Activated T-helper 9 cell treated with anti-CD3 and anti-CD28 coated beads, Interleukin-2, amount 50 U/mL, for 16 hours (primary cell): ENCODE measurements around the gene HOXB1.
"Not testable (repeated sequence)": the region's sequence is repeated elsewhere in the genome, so short reads cannot be mapped to it uniquely, and the experiment has no call there.

Experiments
- DNase-seq: peaks from one replicate; pipeline ENCODE4 v3.0.0-alpha.2; 2020; ENCODE audit warnings: low read depth

The HOXB1 gene

DNA sequence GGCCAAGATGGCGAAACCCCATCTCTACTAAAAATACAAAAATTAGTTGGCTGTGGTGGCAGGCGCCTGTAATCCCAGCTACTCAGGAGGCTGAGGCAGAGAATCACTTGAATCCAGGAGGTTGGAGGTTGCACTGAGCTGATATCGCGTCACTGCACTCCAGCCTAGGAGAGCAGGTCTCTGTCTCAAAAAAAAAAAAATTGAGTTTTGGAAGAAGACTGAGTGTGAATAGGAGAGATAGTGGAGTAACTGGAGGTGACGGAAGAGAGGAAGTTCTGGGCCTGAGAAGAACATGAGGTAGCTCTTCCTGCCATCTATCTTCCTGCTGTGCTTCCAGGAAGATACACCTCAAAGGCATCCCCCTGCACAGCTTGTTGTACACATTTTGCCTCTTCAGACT, 11.4 kb downstream of the HOXB1 start:
- no peak for DNase-seq

DNA sequence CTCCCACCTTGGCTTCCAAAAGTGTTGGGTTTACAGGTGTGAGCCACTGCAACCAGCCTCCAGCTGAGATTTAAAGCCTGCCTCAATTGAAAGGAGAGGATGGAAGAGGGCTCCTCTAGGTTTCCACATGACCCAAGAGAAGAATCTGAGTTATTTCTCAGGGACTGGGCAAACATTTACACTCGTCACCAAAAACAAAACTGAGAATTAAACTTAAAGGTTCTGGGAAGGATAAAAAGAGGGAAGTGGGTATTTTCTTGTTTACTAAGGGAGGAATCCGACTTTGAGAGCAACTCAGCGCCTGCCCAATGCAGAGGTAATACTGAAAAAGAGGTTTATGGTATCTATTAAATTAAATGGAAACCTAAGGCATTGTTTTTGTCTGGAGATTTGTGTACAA, 13.3 kb downstream of the HOXB1 start:
- DNase-seq = no peak

- no peak for DNase-seq
These were observed 14.6 kb downstream of the HOXB1 start for GRCh38 chr17:48515925-48516900.

GRCh38 chr17:48514477-48514876, 16.3 kb downstream of the HOXB1 start:
- DNase-seq = no peak

- no peak for DNase-seq
These were observed 16.9 kb downstream of the HOXB1 start for GRCh38 chr17:48513666-48514455.

- no peak for DNase-seq
These were observed 17.7 kb downstream of the HOXB1 start for GRCh38 chr17:48513097-48513496.

GRCh38 chr17:48510761-48511604, 19.8 kb downstream of the HOXB1 start:
- DNase-seq = no peak

DNA sequence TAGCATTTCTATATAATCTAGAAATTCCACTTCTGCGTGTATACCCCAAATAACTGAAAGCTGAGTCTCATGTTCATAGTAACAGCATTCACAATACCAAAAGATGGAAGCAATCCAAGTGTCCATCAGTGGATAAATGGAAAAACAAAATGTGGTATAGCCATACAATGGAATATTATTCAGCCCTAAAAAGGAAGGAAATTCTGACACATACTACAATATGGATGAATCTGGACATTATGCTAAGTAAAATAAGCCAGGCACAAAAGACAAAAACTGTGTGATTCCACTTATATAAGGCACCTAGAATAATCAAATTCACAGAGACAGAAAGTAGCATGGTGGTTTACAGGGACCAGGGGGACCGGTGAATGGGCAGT, 20.4 kb downstream of the HOXB1 start:
- DNase-seq = no peak

- not testable (repeated sequence) for DNase-seq
These were observed 21.1 kb downstream of the HOXB1 start for GRCh38 chr17:48509708-48510107.

DNA sequence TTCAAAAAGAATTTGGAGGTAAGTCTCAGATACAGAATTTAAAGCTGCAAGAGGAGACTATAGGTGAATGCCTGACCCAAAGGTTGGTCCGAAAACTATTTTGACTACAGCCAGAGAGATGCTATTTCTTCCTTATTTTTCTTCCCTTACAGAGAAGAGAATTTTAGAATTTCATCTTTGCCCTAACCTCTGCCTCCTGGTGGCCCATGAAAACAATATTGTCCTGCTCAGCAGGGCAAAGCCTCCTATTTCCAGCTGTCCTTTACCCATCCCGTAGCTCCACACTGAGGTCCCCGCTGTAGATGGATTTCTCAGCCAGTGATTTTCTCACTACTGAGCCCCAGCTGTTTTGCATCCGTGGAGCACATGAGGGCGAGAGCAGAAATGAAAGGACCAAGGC, 24.6 kb downstream of the HOXB1 start:
- no peak for DNase-seq

DNA sequence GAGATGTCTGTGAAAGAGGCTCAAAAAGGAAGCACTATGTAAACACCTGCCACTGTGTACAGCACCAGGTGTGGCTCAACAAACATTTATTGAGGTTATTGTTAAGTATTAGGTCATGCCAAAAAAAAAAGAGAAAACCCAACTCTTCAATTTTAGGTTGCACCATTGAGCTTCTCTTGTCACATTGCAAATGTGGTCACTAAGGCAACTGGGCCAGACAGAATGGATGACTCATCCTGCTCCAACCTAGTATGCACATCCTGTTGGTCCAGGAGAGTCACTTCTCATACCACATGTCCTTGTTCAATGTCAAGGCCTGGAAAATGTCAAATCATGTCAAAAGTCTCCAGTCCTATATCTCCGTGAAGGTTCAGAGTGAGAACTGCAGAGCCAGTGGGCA, 25.0 kb downstream of the HOXB1 start:
- no peak for DNase-seq

DNA sequence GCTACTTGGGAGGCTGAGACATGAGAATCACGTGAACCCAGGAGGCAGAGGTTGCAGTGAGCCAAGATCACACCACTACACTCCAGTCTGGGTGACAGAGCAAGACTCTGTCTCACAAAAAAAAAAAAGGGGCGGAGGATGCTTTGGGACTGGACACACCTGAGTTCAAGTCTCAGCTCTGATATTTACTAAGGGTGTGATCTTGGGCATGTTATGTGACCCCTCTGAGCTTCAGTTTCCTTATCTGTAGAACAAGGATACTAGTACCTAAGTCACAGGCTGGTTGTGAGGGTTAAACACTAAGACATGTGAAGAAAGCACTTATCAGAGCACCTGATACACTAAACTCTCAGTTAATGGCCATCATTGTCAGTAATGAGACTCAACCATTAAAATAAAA, 25.9 kb downstream of the HOXB1 start:
- no peak for DNase-seq

DNA sequence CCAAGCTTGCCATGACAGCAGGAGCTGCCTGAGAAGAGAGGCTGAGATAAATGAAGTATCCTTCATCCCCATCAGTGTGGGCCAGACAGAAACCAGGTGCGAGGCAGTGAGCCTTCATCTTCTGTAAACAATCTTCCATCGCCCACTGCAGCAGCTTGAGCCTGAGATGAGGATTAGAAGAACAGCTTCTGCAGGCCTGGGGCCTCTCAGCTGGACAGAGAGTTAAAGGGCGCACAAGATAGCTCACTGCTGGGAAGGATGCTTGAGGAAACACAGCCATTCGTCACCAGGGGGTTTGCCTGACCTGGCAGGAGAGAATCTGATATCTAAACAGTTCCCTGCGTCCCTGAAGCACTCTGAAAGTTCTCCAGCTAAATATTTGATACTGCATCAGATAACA, 27.1 kb downstream of the HOXB1 start:
- DNase-seq = no peak

DNA sequence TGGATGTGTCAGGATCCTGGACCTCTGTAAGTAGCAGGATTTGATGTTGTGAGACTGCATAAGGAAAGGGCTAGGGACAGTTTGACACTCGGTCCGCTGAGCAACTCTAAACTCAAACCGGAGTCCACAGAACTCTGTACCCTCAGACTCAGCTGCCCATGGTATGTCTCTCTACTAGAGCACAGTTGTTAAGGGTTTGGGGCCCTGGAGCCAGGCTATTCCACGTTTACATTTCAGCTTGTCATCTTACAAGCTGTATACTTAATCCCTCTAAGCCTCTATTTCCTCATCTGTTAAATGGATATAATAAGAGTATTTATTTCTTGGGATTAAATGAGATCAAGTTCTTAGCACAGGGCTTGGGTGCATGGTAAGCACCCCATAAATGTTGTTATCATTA, 27.9 kb downstream of the HOXB1 start:
- no peak for DNase-seq

DNA sequence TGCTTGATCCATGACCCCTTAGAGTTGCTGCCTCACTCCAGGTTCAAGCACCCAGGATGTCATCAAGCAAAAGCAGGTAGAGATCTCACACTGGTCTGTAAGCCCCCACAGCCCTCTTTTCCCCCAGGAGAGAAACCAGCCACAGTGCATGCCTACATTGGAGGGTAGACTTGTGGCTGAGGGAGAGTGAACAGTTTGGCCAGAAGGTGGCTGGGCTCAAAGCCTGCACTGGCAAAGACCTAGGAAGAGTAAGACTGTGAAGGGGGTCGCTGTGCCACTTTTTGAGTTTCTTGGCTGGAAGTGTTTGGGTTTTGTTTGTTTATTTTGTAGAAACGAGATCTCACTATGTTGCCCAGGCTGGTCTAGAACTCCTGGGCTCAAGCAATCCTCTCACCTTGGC, 28.5 kb downstream of the HOXB1 start:
- DNase-seq = no peak

DNA sequence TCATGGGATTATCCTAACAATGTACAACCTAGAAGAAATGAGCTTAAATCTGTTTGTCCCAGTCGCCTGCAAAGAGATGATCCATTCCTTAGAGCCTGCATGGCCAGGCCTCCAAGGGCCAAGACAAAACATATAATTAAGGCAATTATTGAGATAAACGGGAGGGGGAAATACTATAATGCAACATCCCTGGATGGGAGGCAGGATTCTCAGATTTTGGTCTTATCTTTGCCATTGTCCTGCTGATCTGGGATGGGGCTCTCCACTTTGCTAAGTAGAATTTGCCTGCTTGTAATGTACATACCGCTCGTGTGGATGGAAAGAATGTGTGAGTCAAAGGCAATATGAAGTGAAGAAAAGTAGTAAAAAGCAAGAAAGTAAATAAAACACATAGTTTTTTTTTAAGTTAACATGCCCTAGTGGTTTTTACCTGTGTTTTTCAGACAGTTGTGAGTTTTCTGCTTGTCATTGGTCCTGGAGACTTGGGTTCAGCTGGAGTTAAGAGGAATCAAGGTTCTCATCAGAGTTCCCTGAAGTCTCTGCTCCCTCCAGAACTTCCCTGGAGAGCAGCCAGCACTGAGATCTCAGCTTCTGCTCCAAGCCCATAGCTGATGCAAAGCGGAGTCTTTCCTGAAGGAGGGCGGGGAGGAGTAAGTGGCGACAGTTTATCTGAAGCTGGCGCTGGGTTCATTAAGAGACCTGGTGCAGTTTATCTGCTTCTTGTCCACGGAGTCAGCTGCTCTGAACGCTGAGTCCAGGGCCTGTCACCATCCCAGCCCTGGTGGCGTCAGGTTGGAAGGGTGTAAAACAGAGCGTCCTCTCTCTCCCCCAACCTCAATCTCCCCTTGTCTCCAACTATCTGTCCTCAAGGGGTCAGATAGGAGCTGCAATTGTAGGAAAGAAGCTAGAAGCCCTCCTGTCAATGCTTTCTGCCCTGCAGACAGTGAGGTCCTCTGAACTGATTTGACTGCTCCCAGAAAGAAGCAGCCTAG, 30.1 kb downstream of the HOXB1 start:
- DNase-seq = no peak

DNA sequence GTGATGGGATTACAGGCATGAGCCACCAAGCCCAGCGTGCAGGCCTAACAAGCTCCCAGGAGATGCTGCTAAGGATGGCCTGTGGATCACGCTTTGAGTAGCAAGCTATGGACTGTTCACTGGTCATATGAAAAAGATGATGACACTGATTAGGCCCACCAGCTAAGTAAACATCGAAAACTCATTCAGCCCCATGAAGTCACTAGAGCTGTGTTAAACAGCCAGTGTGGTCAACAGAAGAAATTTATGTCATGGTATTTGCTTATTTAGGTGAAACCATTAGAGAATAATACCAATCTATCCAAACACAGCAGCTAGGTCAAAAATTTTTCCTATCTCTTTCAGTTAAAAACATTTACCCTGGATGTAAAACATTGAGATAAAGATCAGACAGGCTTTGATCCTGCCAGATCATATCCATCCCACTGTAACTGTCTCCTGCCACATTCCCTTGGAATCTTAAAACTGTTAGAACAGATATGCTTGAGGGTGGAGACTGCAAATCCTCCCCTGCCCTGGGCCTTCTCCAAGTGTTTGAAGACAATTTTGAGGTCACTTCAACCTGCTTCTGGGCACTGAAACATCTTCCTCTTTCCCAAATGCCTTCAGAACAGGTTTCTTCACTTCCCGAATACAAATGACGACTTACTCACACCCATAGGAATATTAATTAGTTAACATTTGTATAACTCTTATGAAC, 30.9 kb downstream of the HOXB1 start:
- no peak for DNase-seq

- no peak for DNase-seq
These were observed 31.6 kb downstream of the HOXB1 start for GRCh38 chr17:48499248-48499647.

- DNase-seq = no peak
These were observed 32.5 kb downstream of the HOXB1 start for GRCh38 chr17:48498164-48498850.

- no peak for DNase-seq
These were observed 33.7 kb downstream of the HOXB1 start for GRCh38 chr17:48497103-48497502.
